Ovary (tissue), 9 donors: ENCODE data around the gene EPHA2. TPM values are rescaled to one million over a fixed set of nuclear protein-coding genes. Genes with fewer than 3 reads are reported as not detected.

ENCODE experiments used
- DNase-seq, 5 donors: peaks; one replicate each; pipeline ENCODE4 v3.0.0-alpha.2; 2019 to 2020
- H3K27ac ChIP-seq, 2 donors: fragments of 200-600 bp; one replicate each; pipeline versions ENCODE4 v1.5.1 to v1.8.0; 2019 to 2022
- H3K27me3 ChIP-seq: fragments of 200-600 bp; one replicate; pipeline ENCODE4 v1.8.0; 2022
- H3K36me3 ChIP-seq: fragments of 200-600 bp; sonication (generic); one replicate; pipeline ENCODE4 v1.5.1; 2019
- H3K4me1 ChIP-seq: one replicate; pipeline ENCODE4 v1.8.1; 2013; ENCODE audit warnings: mild to moderate bottlenecking, moderate library complexity; ENCODE audit not compliant: insufficient read depth
- H3K4me3 ChIP-seq: fragments of 200-600 bp; sonication (generic); one replicate; pipeline ENCODE4 v1.5.1; 2017
- H3K9me3 ChIP-seq, 2 donors: fragments of 200-600 bp in 1 of 2; sonication (generic) in 1 of 2; one replicate each; pipeline versions ENCODE4 v1.5.1 to v1.8.1; 2013 to 2019; ENCODE audit warnings: mild to moderate bottlenecking in 1 of 2, moderate library complexity in 1 of 2
- CTCF ChIP-seq, 3 donors: fragments of 450-650 bp in 2 of 3; fragments of 200-600 bp in 1 of 3; IDR thresholded peaks; one replicate each; pipeline versions ENCODE4 v1.5.1 to v1.8.0; 2016 to 2022; ENCODE audit warnings: antibody characterized with exemption in 3 of 3, mild to moderate bottlenecking in 1 of 3
- EP300 ChIP-seq: sonication (generic); formaldehyde crosslinking; IDR thresholded peaks from one replicate; pipeline ENCODE4 v1.6.1; 2017; ENCODE audit warnings: antibody characterized with exemption
- POLR2A ChIP-seq: fragments of 450-650 bp; IDR thresholded peaks from one replicate; pipeline ENCODE4 v1.6.1; 2017; ENCODE audit warnings: antibody characterized with exemption, mild to moderate bottlenecking, moderate library complexity
- whole genome bisulfite sequencing, 3 donors: extraction: QIAGEN DNeasy Blood & Tissue Kit in 1 of 3; methylation state at CpG; one replicate each; pipeline versions ENCODE4 v1.1.5 to v1.1.7; 2013 to 2017; 5-methylcytosine and 5-hydroxymethylcytosine counted together
- intact Hi-C, 4 donors: fragments of 100-400 bp; cut with DNase I; formaldehyde crosslinking; loops; one replicate each; pipeline versions ENCODE4 v1.11.0 to v1.15.1; 2022 to 2023
- polyA plus RNA-seq, 2 donors: library from polyadenylated mRNA; stranded (reverse); fragments of 200-250 nt in 1 of 2; fragments of 350-450 nt in 1 of 2; fragmentation: Illumina TruSeq in 1 of 2; extraction: RNeasy Lipid Tissue Mini Kit (QIAGEN cat#74804) in 1 of 2; gene quantifications; one replicate each; pipeline ENCODE4 v1.2.3, GENCODE V29; 2013 to 2014
- total RNA-seq, 7 donors: library from RNA; depleted of rRNA in 2 of 7; stranded (reverse); fragments of >200 nt in 2 of 7; fragmentation: NEBNext Ultra II Directional in 3 of 7; extraction: Animal tissue kit (Norgen Biotek cat#: 25700) in 3 of 7; gene quantifications; one replicate each; pipeline versions ENCODE4 v1.1.0 to v1.2.4, GENCODE V29; 2016 to 2023
- donor health status: DM: no; HTN: no; CAD: no; lungs with moderate emphysema.
- donor health status: DM: no; HTN: no; CAD: no.
- donor health status: Bipolar disorder and iron deficiency.
- donor health status: DM: yes; HTN: yes; CAD: no.
- donor health status: DM: no; HTN: no; CAD: no.
- donor health status: DM: yes; HTN: yes; CAD: no.

Gene EPHA2
- total and polyA plus RNA-seq, 9 donors: 3.8 to 40.7 (median 8.2) TPM

- H3K36me3 ChIP-seq: no peaks in the 10 kb centered on the region
Observed at GRCh38 chr1:16137890-16138467, 17.9 kb downstream of the EPHA2 start.

GRCh38 chr1:16135501-16135900, 20.4 kb downstream of the EPHA2 start:
- intact Hi-C loops: no loop called here
- Histone ChIP-seq H3K4me1 (no peaks in the 10 kb centered on the region), H3K4me3 (no peak overlapping the region), H3K9me3 (no peaks in the 10 kb centered on the region), H3K27ac (no peak overlapping the region), H3K36me3 (no peaks in the 10 kb centered on the region), H3K27me3 (no peaks in the 10 kb centered on the region)
- TF ChIP-seq POLR2A: no peak
- no peak for TF ChIP-seq EP300
- no peak for TF ChIP-seq CTCF (IDR thresholded peaks at IDR 0.05)
- 90 to 92% (median 91%) methylated on average over 12 of the region's 12 CpGs for WGBS, 3 donors
- no peak for DNase-seq

More at GRCh38 chr1:16137890-16138467, 17.9 kb downstream of the EPHA2 start:
- H3K4me1 ChIP-seq: peaks cover 10% of the 10 kb centered on the region
- H3K4me3 ChIP-seq: no peak overlapping the region
- 93 to 96% (median 95%) methylated on average over 29 to 31 of the region's 31 CpGs for WGBS, 3 donors
- no peak overlapping the region for H3K27ac ChIP-seq
- intact Hi-C loops: no loop called here
- DNase-seq: no peak
- H3K27me3 ChIP-seq: no peaks in the 10 kb centered on the region
- H3K9me3 ChIP-seq: no peaks in the 10 kb centered on the region
- TF ChIP-seq CTCF (IDR thresholded peaks at IDR 0.05) (no peak), EP300 (no peak), POLR2A (no peak)

DNA sequence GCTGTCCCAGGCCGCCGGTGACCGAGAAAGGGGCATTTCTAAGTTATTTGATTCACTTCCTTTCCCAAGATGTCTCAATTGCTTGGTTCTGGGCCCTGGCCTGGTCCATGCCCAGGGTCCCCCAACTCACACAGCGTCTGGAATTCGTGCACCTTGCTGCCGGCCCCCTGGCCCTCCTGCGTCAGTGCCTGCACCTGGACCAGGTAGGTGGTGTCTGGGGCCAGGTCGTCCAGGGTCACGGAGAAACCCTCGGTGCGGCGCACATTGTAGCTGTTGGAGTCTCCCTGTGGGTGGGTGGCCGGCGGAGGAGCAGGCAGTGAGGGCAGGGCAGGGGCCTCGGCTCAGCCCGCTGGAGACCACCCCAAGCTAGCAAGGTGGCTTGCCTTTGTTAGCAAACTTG, 21.0 kb downstream of the EPHA2 start:
- TF ChIP-seq POLR2A (no peak), EP300 (no peak), CTCF (IDR thresholded peaks at IDR 0.05) (no peak)
- Histone ChIP-seq H3K9me3 (no peaks in the 10 kb centered on the region), H3K4me3 (no peak overlapping the region), H3K27ac (no peak overlapping the region), H3K4me1 (no peaks in the 10 kb centered on the region), H3K36me3 (no peaks in the 10 kb centered on the region), H3K27me3 (no peaks in the 10 kb centered on the region)
- intact Hi-C loops: no loop called here
- peak in 1 of 5 donors; percentile 18 for DNase-seq
- WGBS, 3 donors: 88 to 96% (median 93%) methylated on average over 16 of the region's 16 CpGs

DNA sequence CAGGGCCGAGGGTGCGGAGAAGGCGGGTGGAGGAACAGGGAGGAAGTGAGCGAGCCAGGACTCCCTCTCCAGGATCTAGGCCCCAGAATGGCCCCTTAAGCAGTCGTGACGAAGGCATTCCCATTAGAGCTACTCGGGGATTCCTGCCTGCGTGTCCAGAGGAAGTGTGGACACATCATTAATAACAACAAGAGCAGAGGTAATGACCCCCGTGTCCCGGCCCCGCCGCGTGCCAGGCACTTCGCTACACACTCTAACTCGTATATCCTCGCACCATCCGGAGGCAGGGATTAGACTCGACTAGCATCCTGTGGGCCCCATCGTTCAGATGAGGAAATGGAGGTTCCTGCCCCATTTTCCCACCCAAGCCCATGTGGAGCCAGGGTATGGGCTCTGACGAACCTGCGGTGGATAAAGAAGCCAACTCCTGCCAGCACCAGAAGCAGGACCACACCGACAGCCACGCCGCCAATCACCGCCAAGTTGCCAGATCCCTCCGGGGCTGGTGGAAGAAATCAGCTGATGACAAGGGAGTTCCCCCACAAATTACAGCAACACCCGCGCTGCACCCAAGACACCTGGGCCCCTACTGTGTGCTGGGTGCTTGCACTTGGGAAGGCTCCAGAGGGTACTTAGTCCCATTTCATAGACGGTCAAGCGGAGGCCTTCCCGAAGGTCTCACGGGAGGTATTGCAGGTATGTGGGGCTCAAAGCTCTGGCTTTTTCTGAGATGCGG, 21.6 kb downstream of the EPHA2 start:
- no peaks in the 10 kb centered on the region for H3K27me3 ChIP-seq
- no peaks in the 10 kb centered on the region for H3K4me1 ChIP-seq
- intact Hi-C loops: no loop called here
- DNase-seq: no peak
- H3K4me3 ChIP-seq: no peak overlapping the region
- H3K9me3 ChIP-seq: no peaks in the 10 kb centered on the region
- no peaks in the 10 kb centered on the region for H3K36me3 ChIP-seq
- H3K27ac ChIP-seq: no peak overlapping the region
- TF ChIP-seq POLR2A (no peak), CTCF (IDR thresholded peaks at IDR 0.05) (no peak), EP300 (no peak)
- WGBS, 3 donors: 86% methylated on average over 33 of the region's 33 CpGs
